Endothelial cell of umbilical vein (primary cell): ENCODE results near the gene RSPO1. TPM values are rescaled to one million over a fixed set of nuclear protein-coding genes. Genes with fewer than 3 reads are reported as not detected.

Source experiments
- BruUV-seq: library from RNA; stranded (reverse); fragments of 400-500 nt; replicated peaks from 2 replicates; lab custom pipeline; 2021; lab: Mats Ljungman, UMichigan
- CTCF ChIA-PET: fragments of 300-600, 350-600 bp; sonication (Branson Sonifier 250); formaldehyde crosslinking; loops from one replicate; lab custom pipeline; 2021; ENCODE audit warnings: antibody characterized with exemption, inconsistent platforms; lab: Charles Lee
- POLR2A ChIA-PET: fragments of 300-600, 350-600 bp; sonication (Branson Sonifier 250); formaldehyde crosslinking; loops from one replicate; lab custom pipeline; 2021; ENCODE audit warnings: antibody characterized with exemption, inconsistent platforms; lab: Charles Lee
- DNase-seq: peaks from one replicate; pipeline ENCODE4 v3.0.0-alpha.2; 2011; ENCODE audit warnings: low read depth, low spot score
- FAIRE-seq: peaks from 2 replicates; lab custom pipeline; 2011; peaks lifted over from hg19 to GRCh38; lab: Jason Lieb, UNC
- H2AFZ ChIP-seq: 2 replicates; pipeline ENCODE4 v1.6.0; 2012; ENCODE audit warnings: low read depth, low read length, control low read depth, inconsistent platforms
- H3K27ac ChIP-seq: 2 replicates; pipeline ENCODE4 v1.5.1; 2011; ENCODE audit warnings: low read depth, mild to moderate bottlenecking, control low read depth, low read length, moderate library complexity; ENCODE audit not compliant: insufficient read depth
- H3K27me3 ChIP-seq, 2 experiments: 2 replicates each; pipeline versions ENCODE4 v1.6.0 to v1.6.1; 2011; ENCODE audit warnings: low read length in 2 of 2, mixed read lengths in 1 of 2; ENCODE audit not compliant: control insufficient read depth in 2 of 2, insufficient read depth in 2 of 2
- H3K36me3 ChIP-seq, 2 experiments: 2 replicates in 1 of 2; 3 replicates in 1 of 2; pipeline ENCODE4 v1.5.1; 2011; ENCODE audit warnings: low read length in 2 of 2, mild to moderate bottlenecking in 1 of 2, moderate library complexity in 1 of 2; ENCODE audit not compliant: control insufficient read depth in 2 of 2, insufficient read depth in 2 of 2; ENCODE audit errors: extremely low read depth in 1 of 2
- H3K4me1 ChIP-seq: 3 replicates; pipeline ENCODE4 v1.5.1; 2011; ENCODE audit warnings: mild to moderate bottlenecking, low read length; ENCODE audit not compliant: control insufficient read depth, insufficient read depth; ENCODE audit errors: extremely low read depth
- H3K4me2 ChIP-seq: 2 replicates; pipeline ENCODE4 v1.6.1; 2011; ENCODE audit warnings: low read length, control low read depth, mixed read lengths; ENCODE audit not compliant: insufficient read depth
- H3K4me3 ChIP-seq, 3 experiments: fragments of 200-600 bp in 1 of 3; sonication (generic), shearing (Covaris generic) in 1 of 3; replicated peaks in 1 of 3; 2 replicates each; pipeline ENCODE4 v1.5.1; 2011 to 2016; ENCODE audit warnings: control low read depth in 3 of 3, low read length in 3 of 3, mild to moderate bottlenecking in 2 of 3, inconsistent platforms in 1 of 3, low read depth in 1 of 3, moderate library complexity in 1 of 3; ENCODE audit not compliant: insufficient read depth in 1 of 3
- H3K79me2 ChIP-seq: 2 replicates; pipeline ENCODE4 v1.6.0; 2012; ENCODE audit warnings: low read length, inconsistent platforms; ENCODE audit not compliant: control insufficient read depth, insufficient read depth
- H3K9ac ChIP-seq: replicated peaks from 2 replicates; pipeline ENCODE3; 2011; ENCODE audit warnings: low read length, control low read depth; ENCODE audit not compliant: insufficient read depth; ENCODE audit errors: extremely low read depth
- H3K9me1 ChIP-seq: replicated peaks from 3 replicates; pipeline ENCODE4 v1.6.0; 2011; ENCODE audit warnings: mild to moderate bottlenecking, low read length; ENCODE audit not compliant: control insufficient read depth, insufficient read depth; ENCODE audit errors: extremely low read depth
- H3K9me3 ChIP-seq: replicated peaks from 2 replicates; pipeline ENCODE4 v1.5.1; 2012; ENCODE audit warnings: low read length, inconsistent platforms; ENCODE audit not compliant: control insufficient read depth, insufficient read depth
- H4K20me1 ChIP-seq: replicated peaks from 2 replicates; pipeline ENCODE3; 2011; ENCODE audit warnings: mild to moderate bottlenecking, low read length; ENCODE audit not compliant: control insufficient read depth, insufficient read depth; ENCODE audit errors: extremely low read depth
- CTCF ChIP-seq, 2 donors: IDR thresholded peaks; 1 replicate in 1 of 2; 2 replicates in 1 of 2; pipeline ENCODE4 v1.5.1; 2011; ENCODE audit warnings: low read length in 2 of 2, mild to moderate bottlenecking in 2 of 2, moderate library complexity in 2 of 2, control low read depth in 1 of 2, inconsistent platforms in 1 of 2, low read depth in 1 of 2; ENCODE audit not compliant: insufficient read depth in 1 of 2; ENCODE audit errors: extremely low read depth in 1 of 2
- EZH2 ChIP-seq: IDR thresholded peaks from 2 replicates; pipeline ENCODE4 v1.6.1; 2012; ENCODE audit warnings: borderline replicate concordance, low read depth, mild to moderate bottlenecking, moderate library complexity, low read length, inconsistent platforms; ENCODE audit not compliant: severe bottlenecking
- FOS ChIP-seq: IDR thresholded peaks from 2 replicates; pipeline ENCODE4 v1.6.1; 2011; ENCODE audit warnings: mild to moderate bottlenecking, low read length, moderate library complexity, borderline replicate concordance; ENCODE audit not compliant: insufficient read depth
- GATA2 ChIP-seq: IDR thresholded peaks from 2 replicates; pipeline ENCODE4 v1.7.0; 2011; ENCODE audit warnings: low read depth, mild to moderate bottlenecking, moderate library complexity, mixed read lengths, low read length; ENCODE audit not compliant: insufficient read length, insufficient read depth
- JUN ChIP-seq: IDR thresholded peaks from 2 replicates; pipeline ENCODE4 v1.6.1; 2011; ENCODE audit warnings: borderline replicate concordance, low read depth; ENCODE audit not compliant: insufficient read length, insufficient read depth
- MAX ChIP-seq: IDR thresholded peaks from 2 replicates; pipeline ENCODE4 v1.6.1; 2011; ENCODE audit not compliant: insufficient read depth, insufficient read length
- MYC ChIP-seq: IDR thresholded peaks from one replicate; pipeline ENCODE4 v1.6.1; 2011; ENCODE audit warnings: mild to moderate bottlenecking, low read depth, low read length
- POLR2A ChIP-seq: IDR thresholded peaks from 2 replicates; pipeline ENCODE4 v1.6.1; 2012; ENCODE audit warnings: low read depth, mild to moderate bottlenecking, control low read depth, low read length
- POLR2AphosphoS5 ChIP-seq: IDR thresholded peaks from 2 replicates; pipeline ENCODE4 v1.6.1; 2012; ENCODE audit warnings: low read depth, mild to moderate bottlenecking, control low read depth, low read length, moderate library complexity; ENCODE audit not compliant: insufficient read depth
- dilution Hi-C: fragments of 300-500 bp; cut with MboI; formaldehyde crosslinking; loops from one replicate; pipeline ENCODE4 v1.15.0; 2019; ENCODE audit warnings: low sequenced_read_pairs; ENCODE audit not compliant: extremely low pct_ligation_motif_present
- intact Hi-C: fragments of 100-400 bp; cut with micrococcal nuclease; formaldehyde crosslinking; loops from one replicate; pipeline ENCODE4 v1.10.0; 2022
- polyA plus RNA-seq, 4 experiments: library from polyadenylated mRNA; depleted of rRNA in 3 of 4; stranded (reverse) in 3 of 4; unstranded in 1 of 4; fragments of >200 nt; gene quantifications; 2 replicates each; pipeline versions ENCODE4 v1.2.1 to v1.2.3, GENCODE V29; 2011 to 2012; ENCODE audit warnings: missing spikeins in 1 of 4
- total RNA-seq: library from RNA; stranded (reverse); gene quantifications from 2 replicates; pipeline ENCODE4 v1.2.3, GENCODE V29; 2021

RSPO1 gene
- total and polyA plus RNA-seq, 2 donors (not counting 3 experiments of a cell fraction or from before 2014, with no cell fraction given): not detected

GRCh38 chr1:37575692-37576091 lies 59.0 kb downstream of the RSPO1 start:
- intact Hi-C loops: loop anchor here (1.0 to 10.0 kb wide), 6 partner anchors 13 to 439 kb away; partner anchors contain the start of genes GNL2, MEAF6 and UTP11
- dilution Hi-C loops: no loop called here
- H3K9me1 ChIP-seq: no peaks in the 10 kb centered on the region
- H3K4me3 ChIP-seq: no peak overlapping the region
- H3K9ac ChIP-seq: peak overlapping the region; percentile 48
- ChIA-PET POLR2A (interaction anchor here (0.6 kb wide), 1 partner anchor 1460 kb away, joined by 4 read pairs; no protein-coding TSS in a partner anchor), CTCF (interaction anchor here (0.6 to 1.6 kb wide), 13 partner anchors 13 to 1141 kb away, joined by 3 to 6 read pairs (median 4); partner anchors contain the start of genes CDCA8, DNALI1, MEAF6 and SNIP1)
- H3K36me3 ChIP-seq: peaks cover 15 to 24% of the 10 kb centered on the region in 2 experiments
- FAIRE-seq (no peak), DNase-seq (peak; percentile 68)
- no peaks in the 10 kb centered on the region for H3K27me3 ChIP-seq
- H2AFZ ChIP-seq: no peak overlapping the region
- BruUV-seq: no TSS peak
- peaks cover 36% of the 10 kb centered on the region for H3K4me1 ChIP-seq
- H4K20me1 ChIP-seq: no peaks in the 10 kb centered on the region
- peak overlapping the region; percentile 14 for H3K4me2 ChIP-seq
- H3K9me3 ChIP-seq: no peaks in the 10 kb centered on the region
- H3K27ac ChIP-seq: peak overlapping the region; percentile 72
- TF ChIP-seq JUN: no peak
- no peak for TF ChIP-seq POLR2A
- TF ChIP-seq GATA2: no peak
- no peak for TF ChIP-seq MYC
- TF ChIP-seq MAX: no peak
- no peak for TF ChIP-seq CTCF (IDR thresholded peaks at IDR 0.05; ENCODE audit: extremely low read depth in 1 of 2, insufficient read depth in 1 of 2, low read depth in 1 of 2, low read length in 2 of 2)
- no peak for TF ChIP-seq EZH2
- TF ChIP-seq FOS: no peak
- TF ChIP-seq POLR2AphosphoS5: no peak
- no peaks in the 10 kb centered on the region for H3K79me2 ChIP-seq
